Neural cell (in vitro differentiated cells): ENCODE results near the gene DIP2C.

Experiments
- EP300 ChIP-seq: fragments of 450-650 bp; conservative IDR thresholded peaks from 2 replicates; pipeline ENCODE4 v1.6.1; 2014; ENCODE audit warnings: antibody characterized with exemption, mild to moderate bottlenecking, moderate library complexity; ENCODE audit not compliant: poor library complexity, severe bottlenecking
- EZH2 ChIP-seq: fragments of 200-600, 300-800 bp; shearing (Covaris generic), sonication (generic); IDR thresholded peaks from 2 replicates; pipeline ENCODE4 v1.6.1; 2014; ENCODE audit warnings: antibody characterized with exemption, low read length, borderline replicate concordance, mild to moderate bottlenecking; ENCODE audit not compliant: insufficient read depth, poor library complexity, severe bottlenecking
- MXI1 ChIP-seq: fragments of 450-650 bp; conservative IDR thresholded peaks from 2 replicates; pipeline ENCODE4 v1.6.1; 2014; ENCODE audit warnings: antibody characterized with exemption, mild to moderate bottlenecking; ENCODE audit not compliant: poor library complexity, severe bottlenecking
- POLR2AphosphoS5 ChIP-seq: IDR thresholded peaks from 2 replicates; pipeline ENCODE4 v1.6.1; 2012
- SMC3 ChIP-seq: fragments of 450-650 bp; conservative IDR thresholded peaks from 2 replicates; pipeline ENCODE4 v1.6.1; 2014; ENCODE audit warnings: antibody characterized with exemption, mild to moderate bottlenecking, moderate library complexity; ENCODE audit not compliant: poor library complexity
- TAF1 ChIP-seq: IDR thresholded peaks from 2 replicates; pipeline ENCODE4 v1.6.1; 2012; ENCODE audit warnings: low read depth
- TF ChIP-seq, protein P1 (sequence below): fragments of 450-650 bp; IDR thresholded peaks from 2 replicates; pipeline ENCODE4 v1.5.1; 2014; ENCODE audit warnings: antibody characterized with exemption, mild to moderate bottlenecking, moderate library complexity; ENCODE audit not compliant: poor library complexity, severe bottlenecking
- TF ChIP-seq, protein P2 (sequence below): IDR thresholded peaks from 2 replicates; pipeline ENCODE4 v1.6.1; 2012; ENCODE audit warnings: borderline replicate concordance

DNA sequence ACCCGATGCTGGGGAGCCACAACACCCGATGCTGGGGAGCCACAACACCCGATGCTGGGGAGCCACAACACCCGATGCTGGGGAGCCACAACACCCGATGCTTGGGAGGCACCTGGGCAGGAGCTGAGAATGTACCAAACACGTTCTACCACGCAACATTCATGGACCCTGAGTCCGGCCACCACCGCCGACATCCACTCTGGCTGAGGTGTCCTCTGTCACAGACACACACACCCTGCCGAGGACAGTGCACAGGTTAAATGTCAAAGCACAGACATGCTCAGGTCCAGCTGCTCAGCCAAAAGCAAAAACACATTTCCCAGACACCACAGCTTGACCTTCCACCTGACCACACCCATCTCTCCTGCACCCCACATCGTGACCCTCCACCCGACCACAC is 148.4 kb downstream of the DIP2C start:
- TF ChIP-seq EP300 (no peak), POLR2AphosphoS5 (no peak), EZH2 (no peak), TAF1 (no peak), MXI1 (no peak), SMC3 (no peak)
- TF ChIP-seq, protein P1, sequence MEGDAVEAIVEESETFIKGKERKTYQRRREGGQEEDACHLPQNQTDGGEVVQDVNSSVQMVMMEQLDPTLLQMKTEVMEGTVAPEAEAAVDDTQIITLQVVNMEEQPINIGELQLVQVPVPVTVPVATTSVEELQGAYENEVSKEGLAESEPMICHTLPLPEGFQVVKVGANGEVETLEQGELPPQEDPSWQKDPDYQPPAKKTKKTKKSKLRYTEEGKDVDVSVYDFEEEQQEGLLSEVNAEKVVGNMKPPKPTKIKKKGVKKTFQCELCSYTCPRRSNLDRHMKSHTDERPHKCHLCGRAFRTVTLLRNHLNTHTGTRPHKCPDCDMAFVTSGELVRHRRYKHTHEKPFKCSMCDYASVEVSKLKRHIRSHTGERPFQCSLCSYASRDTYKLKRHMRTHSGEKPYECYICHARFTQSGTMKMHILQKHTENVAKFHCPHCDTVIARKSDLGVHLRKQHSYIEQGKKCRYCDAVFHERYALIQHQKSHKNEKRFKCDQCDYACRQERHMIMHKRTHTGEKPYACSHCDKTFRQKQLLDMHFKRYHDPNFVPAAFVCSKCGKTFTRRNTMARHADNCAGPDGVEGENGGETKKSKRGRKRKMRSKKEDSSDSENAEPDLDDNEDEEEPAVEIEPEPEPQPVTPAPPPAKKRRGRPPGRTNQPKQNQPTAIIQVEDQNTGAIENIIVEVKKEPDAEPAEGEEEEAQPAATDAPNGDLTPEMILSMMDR = no peak
- TF ChIP-seq, protein P2, sequence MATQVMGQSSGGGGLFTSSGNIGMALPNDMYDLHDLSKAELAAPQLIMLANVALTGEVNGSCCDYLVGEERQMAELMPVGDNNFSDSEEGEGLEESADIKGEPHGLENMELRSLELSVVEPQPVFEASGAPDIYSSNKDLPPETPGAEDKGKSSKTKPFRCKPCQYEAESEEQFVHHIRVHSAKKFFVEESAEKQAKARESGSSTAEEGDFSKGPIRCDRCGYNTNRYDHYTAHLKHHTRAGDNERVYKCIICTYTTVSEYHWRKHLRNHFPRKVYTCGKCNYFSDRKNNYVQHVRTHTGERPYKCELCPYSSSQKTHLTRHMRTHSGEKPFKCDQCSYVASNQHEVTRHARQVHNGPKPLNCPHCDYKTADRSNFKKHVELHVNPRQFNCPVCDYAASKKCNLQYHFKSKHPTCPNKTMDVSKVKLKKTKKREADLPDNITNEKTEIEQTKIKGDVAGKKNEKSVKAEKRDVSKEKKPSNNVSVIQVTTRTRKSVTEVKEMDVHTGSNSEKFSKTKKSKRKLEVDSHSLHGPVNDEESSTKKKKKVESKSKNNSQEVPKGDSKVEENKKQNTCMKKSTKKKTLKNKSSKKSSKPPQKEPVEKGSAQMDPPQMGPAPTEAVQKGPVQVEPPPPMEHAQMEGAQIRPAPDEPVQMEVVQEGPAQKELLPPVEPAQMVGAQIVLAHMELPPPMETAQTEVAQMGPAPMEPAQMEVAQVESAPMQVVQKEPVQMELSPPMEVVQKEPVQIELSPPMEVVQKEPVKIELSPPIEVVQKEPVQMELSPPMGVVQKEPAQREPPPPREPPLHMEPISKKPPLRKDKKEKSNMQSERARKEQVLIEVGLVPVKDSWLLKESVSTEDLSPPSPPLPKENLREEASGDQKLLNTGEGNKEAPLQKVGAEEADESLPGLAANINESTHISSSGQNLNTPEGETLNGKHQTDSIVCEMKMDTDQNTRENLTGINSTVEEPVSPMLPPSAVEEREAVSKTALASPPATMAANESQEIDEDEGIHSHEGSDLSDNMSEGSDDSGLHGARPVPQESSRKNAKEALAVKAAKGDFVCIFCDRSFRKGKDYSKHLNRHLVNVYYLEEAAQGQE = no peak
